DND-41 (cell line): ENCODE data around the gene BRD7.

Experiments
- EZH2 ChIP-seq: IDR thresholded peaks from 3 replicates; pipeline ENCODE4 v1.6.1; 2012; ENCODE audit warnings: borderline replicate concordance, low read depth, mild to moderate bottlenecking, moderate library complexity, low read length, inconsistent platforms; ENCODE audit not compliant: severe bottlenecking
- TF ChIP-seq, protein P1 (sequence below): IDR thresholded peaks from 2 replicates; pipeline ENCODE4 v1.5.1; 2012; ENCODE audit warnings: borderline replicate concordance, low read length, moderate library complexity, mild to moderate bottlenecking; ENCODE audit not compliant: poor library complexity, severe bottlenecking; ENCODE audit errors: extremely low read depth

DNA sequence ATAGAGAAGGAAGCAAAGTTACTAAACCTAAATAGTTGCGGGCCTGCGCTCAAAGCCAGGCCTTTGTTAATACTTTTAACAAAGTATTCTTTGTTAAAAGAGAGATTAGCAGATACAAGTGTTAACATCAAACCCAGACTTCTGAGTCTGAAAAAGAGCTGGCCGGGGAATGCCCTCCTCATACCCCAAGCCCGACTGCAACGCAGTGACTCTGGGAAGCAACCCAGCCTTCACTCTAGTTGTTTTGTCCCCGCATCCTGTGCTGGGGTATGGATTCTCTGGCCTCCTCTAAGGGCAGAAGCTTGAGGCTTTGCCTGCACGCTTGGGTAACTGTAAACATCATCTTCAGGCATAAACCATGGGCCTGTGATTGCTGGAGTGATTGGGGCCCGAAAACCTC, 54.1 kb downstream of the BRD7 start:
- TF ChIP-seq, protein P1, sequence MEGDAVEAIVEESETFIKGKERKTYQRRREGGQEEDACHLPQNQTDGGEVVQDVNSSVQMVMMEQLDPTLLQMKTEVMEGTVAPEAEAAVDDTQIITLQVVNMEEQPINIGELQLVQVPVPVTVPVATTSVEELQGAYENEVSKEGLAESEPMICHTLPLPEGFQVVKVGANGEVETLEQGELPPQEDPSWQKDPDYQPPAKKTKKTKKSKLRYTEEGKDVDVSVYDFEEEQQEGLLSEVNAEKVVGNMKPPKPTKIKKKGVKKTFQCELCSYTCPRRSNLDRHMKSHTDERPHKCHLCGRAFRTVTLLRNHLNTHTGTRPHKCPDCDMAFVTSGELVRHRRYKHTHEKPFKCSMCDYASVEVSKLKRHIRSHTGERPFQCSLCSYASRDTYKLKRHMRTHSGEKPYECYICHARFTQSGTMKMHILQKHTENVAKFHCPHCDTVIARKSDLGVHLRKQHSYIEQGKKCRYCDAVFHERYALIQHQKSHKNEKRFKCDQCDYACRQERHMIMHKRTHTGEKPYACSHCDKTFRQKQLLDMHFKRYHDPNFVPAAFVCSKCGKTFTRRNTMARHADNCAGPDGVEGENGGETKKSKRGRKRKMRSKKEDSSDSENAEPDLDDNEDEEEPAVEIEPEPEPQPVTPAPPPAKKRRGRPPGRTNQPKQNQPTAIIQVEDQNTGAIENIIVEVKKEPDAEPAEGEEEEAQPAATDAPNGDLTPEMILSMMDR: no peak
- no peak for TF ChIP-seq EZH2
